DMS114 treated with DMSO at 0.1 percent for 48 hours (cell line): ENCODE data around the gene INSIG1.

Experiments
- DNase-seq: peaks from one replicate; lab custom pipeline; 2025; ENCODE audit not compliant: unreplicated experiment; lab: John Stamatoyannopoulos, UW

INSIG1 gene

DNA sequence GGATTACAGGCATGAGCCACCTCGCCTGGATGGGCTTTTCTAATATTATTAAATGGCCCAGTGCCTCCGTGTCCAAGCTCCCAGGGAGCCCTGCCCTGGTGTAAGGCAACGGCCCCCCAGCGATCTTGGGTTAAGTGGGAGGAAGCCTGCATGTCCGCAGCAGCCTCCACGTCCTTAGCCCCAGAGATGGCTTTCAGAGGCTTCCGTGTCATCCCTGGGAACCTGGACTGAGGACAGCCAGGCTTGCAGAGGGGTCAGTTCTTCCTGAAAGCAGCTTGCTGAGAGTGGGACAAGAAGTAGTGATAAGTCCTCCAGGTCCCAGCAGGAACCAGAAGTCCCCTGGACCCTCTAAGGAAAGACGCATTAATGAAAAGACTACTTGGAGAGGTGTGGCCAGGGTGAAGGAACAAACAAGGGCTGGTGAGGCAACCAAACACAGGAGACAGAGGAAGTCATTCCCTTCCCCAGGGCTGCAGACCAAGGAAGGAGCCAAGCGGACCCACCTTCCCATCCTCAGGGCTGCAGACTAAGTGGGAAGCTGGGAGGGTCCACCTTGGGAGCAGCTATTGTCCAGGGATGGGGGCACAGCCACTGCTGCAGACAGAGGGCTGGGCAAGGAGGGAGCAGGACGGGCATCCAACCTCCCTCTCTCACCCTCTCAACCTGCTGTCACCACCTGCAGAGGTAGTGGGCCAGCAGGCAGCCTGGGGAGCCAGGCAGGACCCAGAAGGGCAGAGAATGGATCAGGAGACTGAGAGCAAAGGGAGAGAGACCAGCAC lies 13.0 kb upstream of the INSIG1 start:
- no peak for DNase-seq

DNA sequence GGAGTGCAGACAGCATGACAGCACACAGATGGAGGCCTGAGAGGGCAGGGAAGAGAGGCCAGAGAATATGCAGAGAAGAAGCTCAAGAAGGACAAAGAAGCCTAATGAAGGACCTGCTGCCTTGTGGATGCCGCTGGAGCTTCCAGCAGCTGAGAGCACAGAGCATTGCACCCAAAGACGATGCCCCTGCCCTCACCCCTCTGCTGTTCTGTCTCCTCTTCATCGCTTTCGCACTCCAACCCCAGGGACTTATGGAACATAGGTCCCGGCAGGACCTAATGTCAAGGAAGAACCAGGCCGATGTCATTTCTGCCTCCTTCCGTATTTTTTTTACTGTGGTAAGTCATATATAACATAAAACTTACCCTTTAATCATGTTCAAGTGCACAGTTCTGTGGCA lies 12.3 kb upstream of the INSIG1 start:
- no peak for DNase-seq

GRCh38 chr7:155285833-155286232 lies 11.8 kb upstream of the INSIG1 start:
- no peak for DNase-seq

DNA sequence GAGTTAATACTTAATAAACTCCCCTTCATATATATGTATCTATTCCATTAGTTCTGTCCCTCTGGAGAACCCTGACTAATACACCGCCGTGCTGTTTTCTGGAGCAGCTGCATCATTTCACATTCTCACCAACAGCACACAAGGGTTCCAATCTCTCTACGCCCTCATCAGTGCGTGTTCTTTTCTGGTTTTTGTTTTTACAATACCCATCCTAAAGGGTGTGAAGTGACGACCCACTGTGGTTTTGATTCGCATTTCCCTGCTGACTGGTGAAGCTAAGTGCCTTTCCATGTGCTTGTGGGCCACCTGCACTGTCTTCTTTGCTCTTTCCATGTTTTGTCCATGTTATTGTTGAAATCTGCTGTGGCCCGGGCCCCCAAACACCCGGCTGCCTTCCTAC lies 11.0 kb upstream of the INSIG1 start:
- DNase-seq, result no peak

DNA sequence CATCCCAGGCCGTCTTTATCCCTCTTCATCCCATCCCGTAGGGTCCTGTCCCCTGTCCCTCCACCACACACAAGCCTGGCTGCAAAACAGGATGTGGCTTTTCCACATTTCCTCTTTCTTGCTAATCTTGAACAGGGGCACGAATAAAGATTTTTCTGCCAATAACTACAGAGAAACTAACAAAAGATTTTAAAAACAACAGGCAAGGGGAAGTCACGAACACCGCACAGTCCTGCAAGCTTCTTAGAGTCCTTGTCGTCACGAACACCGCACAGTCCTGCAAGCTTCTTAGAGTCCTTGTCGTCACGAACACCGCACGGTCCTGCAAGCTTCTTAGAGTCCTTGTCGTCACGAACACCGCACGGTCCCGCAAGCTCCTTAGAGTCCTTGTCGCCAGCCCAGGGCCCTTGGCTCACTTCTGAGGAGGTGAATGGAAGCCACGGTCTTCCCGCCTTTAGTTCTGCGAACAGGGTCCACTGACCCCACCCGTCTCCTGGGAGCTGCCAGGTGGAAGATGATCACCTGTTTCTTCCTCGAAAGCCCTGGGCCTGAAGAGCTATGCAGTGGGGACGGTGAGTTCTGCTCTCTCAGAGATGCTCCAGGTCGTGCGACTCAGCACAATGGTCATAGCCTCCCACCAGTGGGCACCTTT lies 10.3 kb upstream of the INSIG1 start:
- DNase-seq, result no peak

GRCh38 chr7:155288055-155288454 lies 9.6 kb upstream of the INSIG1 start:
- no peak for DNase-seq

GRCh38 chr7:155289107-155289506 lies 8.6 kb upstream of the INSIG1 start:
- DNase-seq, result no peak

DNA sequence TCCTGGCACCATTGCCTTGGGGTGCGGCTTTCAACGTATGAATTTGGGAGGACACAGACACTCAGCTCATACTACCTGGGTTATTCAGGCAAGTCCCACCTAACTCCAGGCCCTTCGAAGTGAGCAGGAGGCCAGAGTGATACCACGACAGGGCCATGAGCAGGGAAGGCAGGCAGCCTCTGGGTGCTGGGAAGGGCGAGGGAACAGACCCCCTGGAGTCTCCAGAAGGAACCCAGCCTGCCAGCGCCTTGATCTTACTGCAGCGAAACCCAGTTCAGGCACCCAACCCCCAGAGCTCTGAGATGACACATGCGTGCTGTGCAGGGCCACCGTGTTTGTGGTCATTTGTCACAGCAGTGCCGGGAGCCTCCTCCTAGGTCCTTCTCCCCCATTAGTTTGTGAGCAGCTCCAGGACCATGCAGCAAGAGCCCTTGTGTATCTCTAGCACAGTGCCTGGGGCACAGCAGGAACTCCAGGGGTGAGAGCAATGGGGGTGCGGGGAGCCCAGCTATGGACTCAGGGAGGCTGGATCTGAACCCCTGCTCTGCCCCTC lies 7.7 kb upstream of the INSIG1 start:
- no peak for DNase-seq

DNA sequence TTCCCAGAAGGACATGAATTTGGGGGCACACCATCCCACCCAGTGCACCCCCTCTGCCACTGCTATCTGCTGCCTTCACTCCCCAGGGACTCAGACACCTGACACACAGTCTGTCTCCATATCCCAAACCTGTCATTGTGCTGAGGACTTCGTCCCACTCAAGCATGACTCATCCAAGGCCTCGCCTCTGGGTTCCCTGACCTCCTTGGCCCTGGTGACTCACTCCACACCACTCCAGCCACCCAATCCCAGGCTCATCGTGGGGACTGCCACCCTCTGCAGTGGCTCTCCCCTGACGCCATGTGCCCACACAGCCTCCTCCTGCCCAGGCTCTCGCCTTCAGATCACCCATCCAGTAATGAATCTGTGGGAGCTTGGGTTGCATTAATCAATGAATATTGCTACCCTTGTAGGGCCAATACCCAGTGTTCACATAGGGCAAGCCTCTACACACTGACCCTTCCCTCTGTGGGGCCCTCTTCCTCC lies 6.6 kb upstream of the INSIG1 start:
- DNase-seq, result no peak

- DNase-seq, result no peak
These were observed 5.9 kb upstream of the INSIG1 start for GRCh38 chr7:155291729-155292128.

DNA sequence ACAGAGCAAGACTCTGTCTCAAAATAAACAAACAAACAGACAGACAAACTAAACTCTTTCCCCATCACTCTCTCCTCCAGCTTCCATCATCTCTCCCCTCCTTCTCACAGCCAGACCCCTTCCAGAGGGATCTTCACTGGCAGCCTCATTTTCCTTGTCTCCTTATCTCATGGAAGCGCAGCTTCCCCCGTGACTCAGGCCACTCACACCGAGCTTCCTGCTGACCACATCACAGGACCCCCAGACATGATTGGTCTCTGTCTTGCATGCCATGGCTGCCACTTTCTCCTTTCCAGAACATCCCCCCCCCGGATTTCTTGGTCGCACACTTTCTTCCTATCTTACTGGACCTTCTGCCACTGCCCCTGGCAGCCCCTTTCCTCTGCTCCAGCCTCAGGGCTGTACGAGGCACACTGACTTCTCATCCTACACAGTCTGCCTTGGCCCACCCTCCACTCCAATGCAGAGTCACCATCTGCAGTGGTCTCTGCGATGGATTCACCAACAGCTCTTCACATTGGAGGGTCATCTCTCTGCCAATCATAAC lies 4.9 kb upstream of the INSIG1 start:
- DNase-seq, result no peak

GRCh38 chr7:155293721-155294510 lies 3.8 kb upstream of the INSIG1 start:
- no peak for DNase-seq

DNA sequence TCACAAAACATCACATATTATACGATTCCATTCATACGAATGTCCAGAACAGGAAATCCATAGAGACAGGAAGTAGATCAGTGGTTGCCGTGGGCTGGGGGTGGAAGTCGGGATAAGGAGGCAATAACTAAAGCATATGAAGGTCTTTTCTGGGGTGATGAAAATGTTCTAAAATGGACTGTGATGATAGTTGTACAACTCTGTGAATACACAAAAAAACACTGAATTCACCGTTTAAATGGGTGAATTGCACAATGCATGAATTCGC lies 3.2 kb upstream of the INSIG1 start:
- no peak for DNase-seq

GRCh38 chr7:155295511-155295910 lies 2.2 kb upstream of the INSIG1 start:
- DNase-seq, result no peak

DNA sequence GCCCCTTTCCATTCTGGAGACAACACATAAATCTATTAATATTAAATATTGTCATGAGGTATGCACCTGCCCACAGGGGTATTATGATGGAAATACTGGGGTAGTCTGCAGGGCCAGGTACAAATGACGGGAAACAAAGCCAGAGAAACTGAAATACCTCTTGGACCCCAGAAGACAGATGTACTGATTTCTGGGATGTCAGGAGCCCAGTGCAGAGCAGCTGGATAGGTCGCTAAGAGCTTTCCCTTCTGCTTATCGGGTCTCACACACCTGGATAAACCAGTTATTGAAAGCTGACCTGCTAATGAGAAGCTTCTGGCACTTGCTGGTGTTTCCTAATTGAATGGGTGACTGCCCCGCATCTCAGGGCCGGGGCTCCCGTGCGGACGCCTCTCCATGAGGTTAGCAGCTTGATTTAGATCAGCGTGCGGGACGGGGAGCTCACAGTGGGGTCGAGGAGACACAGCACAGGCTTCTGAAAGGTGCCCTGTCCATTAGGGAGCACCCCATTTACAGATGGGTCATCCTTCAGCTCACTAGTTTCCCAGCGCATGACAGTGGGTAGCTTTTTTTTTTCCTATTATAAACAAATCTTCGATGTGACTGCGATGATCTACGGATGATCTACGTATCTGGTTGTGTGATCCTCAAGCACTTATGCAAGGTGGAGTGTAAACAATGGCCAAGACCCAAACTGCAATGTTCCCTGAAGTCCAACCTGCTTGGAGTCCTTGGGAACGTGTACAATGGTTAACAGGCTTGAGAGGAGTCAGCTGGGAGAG lies 1.5 kb upstream of the INSIG1 start:
- no peak for DNase-seq

GRCh38 chr7:155296788-155297516 lies 726 bp upstream of the INSIG1 start:
- peak; percentile 43 for DNase-seq

- no peak for DNase-seq
These were observed 683 bp downstream of the INSIG1 start for GRCh38 chr7:155298288-155298833.

- peak; percentile 83 for DNase-seq
These were observed 1.3 kb downstream of the INSIG1 start for GRCh38 chr7:155298834-155299534.

DNA sequence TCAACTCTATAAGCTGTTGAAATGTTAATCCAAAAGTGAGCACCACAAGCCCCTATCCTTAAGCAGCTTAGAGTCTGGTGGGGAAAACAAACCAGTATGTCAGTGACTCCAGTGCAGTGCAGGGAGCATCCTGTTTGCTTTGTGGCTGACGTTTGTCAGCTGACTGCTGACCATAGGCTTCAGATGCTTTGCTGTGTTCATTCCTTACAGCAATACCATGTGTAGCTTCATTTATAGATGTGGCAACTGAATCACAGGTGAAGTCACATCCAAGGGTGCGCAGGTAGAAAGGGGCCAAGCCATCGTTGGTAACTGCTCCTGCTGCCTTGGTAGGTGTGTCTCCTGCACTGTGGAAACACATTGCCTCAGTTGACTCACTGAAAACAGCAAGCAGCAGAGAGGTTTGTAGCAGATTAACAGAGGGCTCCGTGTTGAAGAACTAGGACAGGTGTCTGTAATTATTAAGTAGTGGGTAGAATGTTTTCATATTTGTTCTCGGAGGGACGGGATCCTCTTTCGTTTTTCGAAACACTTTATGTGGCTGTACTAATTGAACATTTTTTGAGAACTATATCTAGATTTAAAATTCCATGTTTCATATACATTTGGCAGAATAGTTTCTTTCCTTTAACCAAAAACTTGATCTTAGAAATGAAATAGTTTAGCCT lies 2.0 kb downstream of the INSIG1 start:
- no peak for DNase-seq
